H9 (cell line): ENCODE measurements around the gene PNPLA4. TPM values are rescaled to one million over a fixed set of nuclear protein-coding genes. Genes with fewer than 3 reads are reported as not detected.

Source experiments
- DNase-seq: peaks from one replicate; pipeline ENCODE4 v3.0.0-alpha.2; 2017
- H2AFZ ChIP-seq: one replicate; pipeline ENCODE4 v1.6.1; 2013; ENCODE audit warnings: mild to moderate bottlenecking, low read length, control low read depth, moderate library complexity
- H2AK5ac ChIP-seq: 2 replicates; pipeline ENCODE4 v1.6.1; 2013; ENCODE audit warnings: low read length, control low read depth, mixed read lengths; ENCODE audit not compliant: insufficient read length
- H2BK120ac ChIP-seq: one replicate; pipeline ENCODE4 v1.6.1; 2013; ENCODE audit warnings: low read depth, mild to moderate bottlenecking, low read length, control low read depth, inconsistent platforms; ENCODE audit not compliant: poor library complexity, severe bottlenecking
- H2BK12ac ChIP-seq: 2 replicates; pipeline ENCODE4 v1.6.1; 2013; ENCODE audit warnings: low read length, control low read depth, mixed read lengths, low read depth; ENCODE audit not compliant: insufficient read length
- H2BK15ac ChIP-seq: 2 replicates; pipeline ENCODE4 v1.6.1; 2013; ENCODE audit warnings: low read depth, low read length, control low read depth
- H2BK20ac ChIP-seq: one replicate; pipeline ENCODE4 v1.6.1; 2013; ENCODE audit warnings: low read depth, mild to moderate bottlenecking, low read length, control low read depth, inconsistent platforms; ENCODE audit not compliant: poor library complexity, severe bottlenecking
- H2BK5ac ChIP-seq: 2 replicates; pipeline ENCODE4 v1.6.1; 2013; ENCODE audit warnings: low read length, control low read depth, mixed read lengths; ENCODE audit not compliant: insufficient read length
- H3K14ac ChIP-seq: 2 replicates; pipeline ENCODE4 v1.6.1; 2013; ENCODE audit warnings: low read length, control low read depth; ENCODE audit not compliant: insufficient read depth
- H3K18ac ChIP-seq: 2 replicates; pipeline ENCODE4 v1.6.1; 2013; ENCODE audit warnings: low read depth, mild to moderate bottlenecking, mixed read lengths, low read length, control low read depth; ENCODE audit not compliant: insufficient read length
- H3K23ac ChIP-seq: 2 replicates; pipeline ENCODE4 v1.6.1; 2013; ENCODE audit warnings: low read length, control low read depth, mixed read lengths, low read depth; ENCODE audit not compliant: insufficient read length
- H3K23me2 ChIP-seq: 2 replicates; pipeline ENCODE4 v1.6.1; 2013; ENCODE audit warnings: low read depth, mild to moderate bottlenecking, mixed read lengths, low read length, control low read depth; ENCODE audit not compliant: insufficient read length, poor library complexity, severe bottlenecking
- H3K27ac ChIP-seq: 2 replicates; pipeline ENCODE4 v1.5.1; 2013; ENCODE audit warnings: low read length, control low read depth, mixed read lengths, low read depth; ENCODE audit not compliant: insufficient read length
- H3K27me3 ChIP-seq: 2 replicates; pipeline ENCODE4 v1.6.1; 2013; ENCODE audit warnings: low read length, control low read depth, inconsistent platforms; ENCODE audit not compliant: insufficient read depth
- H3K4ac ChIP-seq: 2 replicates; pipeline ENCODE4 v1.6.1; 2013; ENCODE audit warnings: low read depth, mild to moderate bottlenecking, control low read depth, inconsistent platforms, low read length, moderate library complexity
- H3K4me1 ChIP-seq: 2 replicates; pipeline ENCODE4 v1.6.1; 2013; ENCODE audit warnings: low read length, control low read depth, inconsistent platforms; ENCODE audit not compliant: insufficient read depth
- H3K4me2 ChIP-seq: 2 replicates; pipeline ENCODE4 v1.6.1; 2013; ENCODE audit warnings: low read length, control low read depth, mixed read lengths; ENCODE audit not compliant: insufficient read length, insufficient read depth
- H3K56ac ChIP-seq: 2 replicates; pipeline ENCODE4 v1.6.1; 2013; ENCODE audit warnings: low read depth, mild to moderate bottlenecking, mixed read lengths, low read length, control low read depth; ENCODE audit not compliant: insufficient read length
- H3K79me1 ChIP-seq: 2 replicates; pipeline ENCODE4 v1.6.1; 2013; ENCODE audit warnings: low read depth, mild to moderate bottlenecking, moderate library complexity, low read length, control low read depth, inconsistent platforms; ENCODE audit not compliant: insufficient read depth, poor library complexity, severe bottlenecking
- H3K79me2 ChIP-seq: 2 replicates; pipeline ENCODE4 v1.6.1; 2013; ENCODE audit warnings: low read length, control low read depth, inconsistent platforms; ENCODE audit not compliant: insufficient read depth
- H3K9ac ChIP-seq: 2 replicates; pipeline ENCODE4 v1.6.1; 2013; ENCODE audit warnings: low read length, control low read depth, mixed read lengths; ENCODE audit not compliant: insufficient read length; ENCODE audit errors: extremely low read depth
- H3K9me3 ChIP-seq: one replicate; pipeline ENCODE4 v1.6.1; 2013; ENCODE audit warnings: low read depth, low read length, inconsistent platforms; ENCODE audit not compliant: control insufficient read depth
- H3T11ph ChIP-seq: one replicate; pipeline ENCODE4 v1.6.1; 2013; ENCODE audit warnings: mild to moderate bottlenecking, low read length, control low read depth, inconsistent platforms
- H4K20me1 ChIP-seq: one replicate; pipeline ENCODE4 v1.6.1; 2013; ENCODE audit not compliant: control insufficient read depth, insufficient read length, insufficient read depth
- H4K5ac ChIP-seq: 2 replicates; pipeline ENCODE4 v1.6.1; 2013; ENCODE audit warnings: low read depth, mild to moderate bottlenecking, mixed read lengths, low read length, control low read depth; ENCODE audit not compliant: insufficient read length
- H4K8ac ChIP-seq: replicated peaks from 2 replicates; pipeline ENCODE4 v1.6.1; 2013; ENCODE audit warnings: low read length, control low read depth, mixed read lengths, low read depth; ENCODE audit not compliant: insufficient read length
- H4K91ac ChIP-seq: 2 replicates; pipeline ENCODE4 v1.6.1; 2013; ENCODE audit warnings: low read depth, mild to moderate bottlenecking, moderate library complexity, mixed read lengths, low read length, control low read depth; ENCODE audit not compliant: insufficient read length
- H3K27ac Mint-ChIP-seq, 3 experiments: 2 replicates in 2 of 3; 3 replicates in 1 of 3; pipeline ENCODE4 v1.8.0; 2020 to 2021; ENCODE audit warnings: mixed read lengths in 3 of 3, mild to moderate bottlenecking in 1 of 3, moderate library complexity in 1 of 3
- H3K27me3 Mint-ChIP-seq: 2 replicates; pipeline ENCODE4 v1.8.0; 2021; ENCODE audit warnings: low read depth, mild to moderate bottlenecking, moderate library complexity, mixed read lengths
- H3K36me3 Mint-ChIP-seq, 3 experiments: 2 replicates in 2 of 3; 3 replicates in 1 of 3; pipeline ENCODE4 v1.8.0; 2020 to 2021; ENCODE audit warnings: low read depth in 3 of 3, mixed read lengths in 3 of 3; ENCODE audit not compliant: insufficient read depth in 1 of 3
- H3K4me1 Mint-ChIP-seq, 2 experiments: 2 replicates each; pipeline ENCODE4 v1.8.0; 2020; ENCODE audit warnings: mixed read lengths in 2 of 2
- H3K4me3 Mint-ChIP-seq, 2 experiments: 2 replicates in 1 of 2; 3 replicates in 1 of 2; pipeline ENCODE4 v1.8.0; 2020 to 2021; ENCODE audit warnings: mild to moderate bottlenecking in 2 of 2, mixed read lengths in 2 of 2, moderate library complexity in 1 of 2
- H3K9me3 Mint-ChIP-seq, 2 experiments: 2 replicates in 1 of 2; 3 replicates in 1 of 2; pipeline ENCODE4 v1.8.0; 2020; ENCODE audit warnings: mild to moderate bottlenecking in 2 of 2, mixed read lengths in 2 of 2, moderate library complexity in 1 of 2
- CTCF ChIP-seq: fragments of 200-600 bp; sonication (generic); conservative IDR thresholded peaks from 3 replicates; pipeline ENCODE4 v1.8.0; 2021; ENCODE audit warnings: antibody characterized with exemption, mild to moderate bottlenecking
- WGBS: extraction: QIAGEN DNeasy Blood & Tissue Kit; methylation state at CpG from one replicate; pipeline ENCODE4 v1.1.7; 2013; ENCODE audit warnings: missing lambda C conversion rate, low lambda C conversion rate, mixed read lengths; ENCODE audit not compliant: insufficient read length; ENCODE audit errors: extremely low coverage; 5-methylcytosine and 5-hydroxymethylcytosine counted together
- total RNA-seq: library from RNA; stranded (reverse); gene quantifications from 2 replicates; pipeline ENCODE4 v1.2.1, GENCODE V29; 2021

PNPLA4 gene
- total RNA-seq, 1 experiment from 2014 or later, result 21.4 TPM

DNA sequence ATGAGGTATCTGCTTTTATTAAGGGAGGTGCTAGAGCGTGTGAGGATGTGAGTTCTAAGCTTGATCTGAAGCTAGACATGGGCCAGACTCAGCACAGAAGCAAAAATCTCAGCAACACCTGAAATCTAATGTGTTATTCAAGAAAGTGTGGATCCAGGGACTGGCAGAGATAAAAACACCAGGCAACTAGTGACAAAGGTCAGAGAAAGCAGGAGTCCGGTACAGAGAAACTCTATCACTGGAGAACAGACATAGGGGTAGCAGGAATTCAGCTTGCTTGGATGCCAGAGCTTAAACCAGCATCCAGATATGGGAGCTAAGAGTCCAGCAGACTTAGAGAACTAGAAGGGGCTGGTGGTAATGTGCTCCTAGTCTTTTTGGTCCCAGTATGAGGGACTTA, 50.3 kb downstream of the PNPLA4 start:
- no peak overlapping the region for H3K23ac ChIP-seq
- H2BK12ac ChIP-seq, result no peak overlapping the region
- no peak for TF ChIP-seq CTCF
- H3K4me2 ChIP-seq, result no peak overlapping the region
- no peak for DNase-seq
- no peak overlapping the region for H2BK20ac ChIP-seq
- H2BK120ac ChIP-seq, result no peak overlapping the region
- no peaks in the 10 kb centered on the region for H3K27me3 ChIP-seq
- no peaks in the 10 kb centered on the region for H3K79me2 ChIP-seq
- H4K8ac ChIP-seq, result no peak overlapping the region
- H2AK5ac ChIP-seq, result no peak overlapping the region
- no peaks in the 10 kb centered on the region for H3K79me1 ChIP-seq
- no peak overlapping the region for H3K14ac ChIP-seq
- H4K91ac ChIP-seq, result no peak overlapping the region
- no peaks in the 10 kb centered on the region for H3K4me1 ChIP-seq
- H3K27ac Mint-ChIP-seq, result no peak overlapping the region
- no peak overlapping the region for H2BK5ac ChIP-seq
- H4K20me1 ChIP-seq, result no peaks in the 10 kb centered on the region
- H3K4ac ChIP-seq, result no peak overlapping the region
- no peaks in the 10 kb centered on the region for H3K9me3 ChIP-seq
- H3K27ac ChIP-seq, result no peak overlapping the region
- no peak overlapping the region for H3T11ph ChIP-seq
- no peak overlapping the region for H3K9ac ChIP-seq
- H3K9me3 Mint-ChIP-seq, result no peaks in the 10 kb centered on the region
- H4K5ac ChIP-seq, result no peak overlapping the region
- no peaks in the 10 kb centered on the region for H3K36me3 Mint-ChIP-seq
- no peak overlapping the region for H3K4me3 Mint-ChIP-seq
- H3K18ac ChIP-seq, result no peak overlapping the region
- H3K27me3 Mint-ChIP-seq, result peaks cover 2% of the 10 kb centered on the region
- no peak overlapping the region for H2BK15ac ChIP-seq
- H3K56ac ChIP-seq, result no peak overlapping the region
- peaks cover 6 to 9% of the 10 kb centered on the region in 2 experiments for H3K4me1 Mint-ChIP-seq
- H3K23me2 ChIP-seq, result no peaks in the 10 kb centered on the region
- WGBS, result no CpG with 5 or more reads among the region's 2 CpGs
- H2AFZ ChIP-seq, result no peak overlapping the region
